Fibroblast of pulmonary artery (primary cell): ENCODE measurements around the gene TUBA1A.
"Not testable (repeated sequence)": the region's sequence is repeated elsewhere in the genome, so short reads cannot be mapped to it uniquely, and the experiment has no call there.

ENCODE experiments used
- DNase-seq: peaks from one replicate; pipeline ENCODE4 v3.0.0-alpha.2; 2010; ENCODE audit warnings: low read depth
- H3K4me3 ChIP-seq: replicated peaks from 2 replicates; pipeline ENCODE4 v1.5.1; 2011; ENCODE audit warnings: low read depth, mild to moderate bottlenecking, control low read depth, low read length, moderate library complexity
- CTCF ChIP-seq: IDR thresholded peaks from 2 replicates; pipeline ENCODE4 v1.5.1; 2011; ENCODE audit warnings: mild to moderate bottlenecking, control low read depth, low read length, inconsistent platforms; ENCODE audit errors: missing control alignments

Gene TUBA1A

DNA sequence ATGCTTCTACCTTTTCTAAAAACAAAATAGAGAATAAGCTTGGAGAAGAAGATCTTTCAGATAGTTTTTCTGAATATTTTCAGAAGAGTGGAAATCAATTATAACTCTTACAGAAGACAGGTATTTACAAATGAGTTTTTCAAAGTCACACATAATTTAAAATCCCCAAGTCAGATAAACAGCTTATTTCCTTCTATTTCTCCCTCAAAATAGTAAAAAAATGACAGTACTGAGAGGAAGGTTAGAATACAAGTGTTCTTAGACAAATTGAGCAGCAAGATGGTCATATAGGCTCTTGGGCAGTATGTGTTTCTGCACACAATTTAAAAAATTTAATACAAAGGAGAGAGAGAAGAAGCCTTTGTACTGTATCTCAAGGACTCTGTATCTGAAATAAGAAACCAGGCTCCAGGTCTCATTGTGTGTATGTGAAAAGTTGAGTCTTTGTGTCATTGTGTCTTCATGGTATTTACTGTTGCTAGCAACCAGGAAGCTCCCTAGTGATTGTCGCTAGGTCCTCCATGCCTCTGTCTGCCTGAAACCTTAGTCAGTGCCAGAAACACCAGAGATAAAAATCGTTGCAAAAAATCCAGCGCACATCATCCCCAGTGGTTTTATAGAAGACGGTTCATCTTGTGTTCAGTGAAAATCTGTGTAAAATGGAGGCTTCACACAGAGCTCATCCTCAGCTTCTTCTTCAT lies 12.9 kb upstream of the TUBA1A start:
- H3K4me3 ChIP-seq, result no peak overlapping the region
- DNase-seq, result peak; percentile 91
- TF ChIP-seq CTCF, result no peak

DNA sequence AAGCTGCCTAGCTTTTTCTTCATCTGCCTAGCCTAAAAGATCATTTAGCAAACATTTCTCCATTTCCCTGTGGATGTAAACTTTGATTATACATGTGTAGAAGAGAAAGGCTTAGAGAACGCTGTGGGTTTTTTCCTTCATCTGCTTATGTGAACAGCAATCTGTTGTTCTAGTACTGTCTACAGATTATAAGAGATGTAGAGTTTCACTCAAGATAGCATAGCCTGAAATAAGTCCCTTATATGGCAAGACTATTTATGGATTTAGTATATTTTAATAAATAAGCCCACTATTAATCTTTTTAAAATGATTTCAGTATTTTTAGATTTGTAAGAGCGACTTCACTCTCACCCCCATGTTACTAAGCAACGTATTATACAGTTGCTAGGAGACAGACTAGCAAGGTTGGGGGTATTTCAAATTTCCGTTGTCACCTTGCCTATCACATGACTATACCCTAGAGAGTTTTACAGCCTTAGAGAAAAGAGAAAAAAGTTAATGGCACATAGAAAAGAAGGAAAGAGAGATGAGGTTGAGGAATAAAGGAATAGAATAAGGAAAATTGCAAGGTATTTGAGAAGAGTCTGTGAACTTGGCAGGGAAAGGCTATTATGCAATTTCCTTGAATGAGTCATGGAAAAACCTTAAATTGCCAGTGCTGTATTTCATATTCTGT lies 12.2 kb upstream of the TUBA1A start:
- DNase-seq, result peak; percentile 94
- H3K4me3 ChIP-seq, result peak overlapping the region; percentile 1
- no peak for TF ChIP-seq CTCF

DNA sequence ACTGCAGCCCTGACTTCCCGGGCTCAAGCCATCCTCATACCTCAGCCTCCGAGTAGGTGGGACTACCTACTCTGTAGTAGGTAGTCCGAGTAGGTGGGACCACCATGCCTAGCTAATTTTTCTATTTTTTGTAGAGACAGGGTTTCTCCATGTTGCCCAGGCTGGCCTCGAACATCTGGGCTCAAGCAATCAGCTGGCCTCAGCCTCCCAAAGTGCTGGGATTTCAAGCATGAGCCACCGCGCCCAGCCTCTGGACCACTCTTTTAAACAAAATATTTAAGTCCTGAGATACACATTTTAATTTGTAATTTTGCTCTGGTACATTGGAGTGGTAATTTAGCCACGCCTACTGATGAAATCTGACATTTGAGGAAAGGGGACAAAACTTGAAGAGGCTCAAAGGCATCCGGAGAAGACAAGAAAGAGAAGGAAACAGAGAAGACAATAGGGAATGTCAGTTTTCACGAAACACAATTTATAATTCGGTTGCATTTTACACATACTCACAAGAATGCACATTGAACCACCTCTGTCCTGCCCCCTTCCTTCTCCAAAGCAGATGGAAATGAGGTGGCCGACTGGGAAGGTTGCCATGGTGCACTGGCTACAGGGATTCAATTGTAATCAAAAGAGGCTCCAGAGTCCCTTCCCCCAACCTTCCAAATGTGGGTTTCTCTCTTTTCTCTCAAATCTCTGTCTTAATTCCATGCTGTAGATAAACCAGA lies 9.7 kb upstream of the TUBA1A start:
- no peak for TF ChIP-seq CTCF
- H3K4me3 ChIP-seq, result peak overlapping the region; percentile 31
- DNase-seq, result peak; percentile 87

GRCh38 chr12:49197256-49197655 lies 8.4 kb upstream of the TUBA1A start:
- no peak for TF ChIP-seq CTCF
- H3K4me3 ChIP-seq, result no peak overlapping the region
- DNase-seq, result no peak

GRCh38 chr12:49195736-49196135 lies 6.9 kb upstream of the TUBA1A start:
- DNase-seq, result no peak
- TF ChIP-seq CTCF, result no peak
- no peak overlapping the region for H3K4me3 ChIP-seq

DNA sequence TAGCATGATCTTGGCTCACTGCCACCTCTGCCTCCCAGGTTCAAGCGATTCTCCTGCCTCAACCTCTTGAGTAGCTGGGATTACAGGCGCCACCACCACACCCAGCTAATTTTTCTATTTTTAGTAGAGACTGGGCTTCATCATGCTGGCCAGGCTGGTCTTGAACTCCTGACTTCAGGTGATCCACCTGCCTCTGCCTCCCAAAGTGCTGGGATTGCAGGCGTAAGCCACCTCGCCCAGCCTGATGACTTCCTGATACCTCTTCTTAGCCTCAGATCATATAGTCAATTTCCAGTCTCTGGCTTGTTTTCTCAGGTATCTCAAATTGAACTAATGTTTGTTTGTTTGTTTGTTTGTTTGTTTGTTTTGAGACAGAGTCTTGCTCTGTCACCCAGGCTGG lies 4.9 kb upstream of the TUBA1A start:
- not testable (repeated sequence) for H3K4me3 ChIP-seq, DNase-seq

DNA sequence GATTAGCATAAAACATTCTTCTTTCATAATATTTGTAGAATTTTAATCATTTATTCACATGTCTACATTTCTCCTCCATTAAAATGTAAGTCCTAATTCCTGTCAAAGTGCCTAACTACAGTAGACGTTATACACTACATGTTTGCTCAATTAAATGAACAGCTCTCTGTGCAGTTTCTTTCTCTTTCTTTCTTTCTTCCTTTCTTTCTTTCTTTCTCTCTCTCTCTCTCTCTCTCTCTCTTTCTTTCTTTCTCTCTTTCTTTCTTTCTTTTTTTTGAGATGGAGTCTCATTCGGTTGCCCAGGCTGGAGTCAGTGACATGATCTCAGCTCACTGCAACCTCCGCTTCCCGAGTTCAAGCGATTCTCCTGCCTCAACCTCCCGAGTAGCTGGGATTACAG lies 2.6 kb upstream of the TUBA1A start:
- DNase-seq, H3K4me3 ChIP-seq: not testable (repeated sequence)
